GM12873 (cell line): ENCODE measurements around the gene CCT8L2.

Experiments
- CTCF ChIP-seq: IDR thresholded peaks from 2 replicates; pipeline ENCODE4 v1.5.1; 2012; ENCODE audit warnings: low read depth, mild to moderate bottlenecking, moderate library complexity, low read length, control low read depth; ENCODE audit not compliant: insufficient read depth; ENCODE audit errors: missing control alignments

The CCT8L2 gene

GRCh38 chr22:16586991-16587390, 5.6 kb downstream of the CCT8L2 start:
- TF ChIP-seq CTCF, result no peak

- no peak for TF ChIP-seq CTCF
Observed at GRCh38 chr22:16586170-16586569, 6.4 kb downstream of the CCT8L2 start.

- no peak for TF ChIP-seq CTCF
Observed at GRCh38 chr22:16568425-16568758, 24.2 kb downstream of the CCT8L2 start.

GRCh38 chr22:16563555-16564520, 28.8 kb downstream of the CCT8L2 start:
- no peak for TF ChIP-seq CTCF

DNA sequence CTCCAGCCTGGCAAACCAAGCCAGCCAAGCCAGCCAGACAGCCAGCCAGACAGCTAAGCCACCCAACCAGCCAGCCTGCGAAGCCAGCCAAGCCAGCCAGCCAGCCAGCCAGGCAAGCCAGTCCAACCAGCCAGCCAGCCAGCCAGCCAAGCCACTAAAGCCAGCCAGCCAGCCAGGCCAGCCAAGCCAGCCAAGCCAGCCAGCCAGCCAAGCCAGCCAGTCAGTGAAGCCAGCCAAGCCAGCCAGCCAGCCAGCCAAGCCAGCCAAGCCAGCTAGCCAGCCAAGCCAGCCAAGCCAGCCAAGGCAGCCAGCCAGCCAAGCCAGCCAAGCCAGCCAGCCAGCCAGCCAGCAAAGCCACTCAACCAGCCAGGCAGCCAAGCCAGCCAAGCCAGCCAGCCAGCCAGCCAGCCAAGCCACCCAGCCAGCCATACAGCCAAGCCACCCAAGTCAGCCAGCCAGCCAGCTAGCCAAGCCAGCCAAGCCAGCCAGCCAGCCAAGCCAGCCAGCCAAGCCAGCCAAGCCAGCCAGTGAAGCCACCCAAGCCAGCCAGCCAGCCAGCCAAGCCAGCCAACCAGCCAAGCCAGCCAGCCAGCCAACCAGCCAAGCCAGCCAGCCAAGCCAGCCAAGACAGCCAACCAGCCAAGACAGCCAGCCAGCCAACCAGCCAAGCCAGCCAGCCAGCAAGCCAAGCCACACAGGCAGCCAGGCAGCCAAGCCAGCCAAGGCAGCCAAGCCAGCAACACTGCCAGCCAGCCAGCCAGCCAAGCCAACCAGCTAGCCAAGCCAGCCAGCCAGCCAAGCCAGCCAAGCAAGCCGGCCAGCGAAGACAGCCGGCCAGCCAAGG, 29.7 kb downstream of the CCT8L2 start:
- TF ChIP-seq CTCF, result no peak

DNA sequence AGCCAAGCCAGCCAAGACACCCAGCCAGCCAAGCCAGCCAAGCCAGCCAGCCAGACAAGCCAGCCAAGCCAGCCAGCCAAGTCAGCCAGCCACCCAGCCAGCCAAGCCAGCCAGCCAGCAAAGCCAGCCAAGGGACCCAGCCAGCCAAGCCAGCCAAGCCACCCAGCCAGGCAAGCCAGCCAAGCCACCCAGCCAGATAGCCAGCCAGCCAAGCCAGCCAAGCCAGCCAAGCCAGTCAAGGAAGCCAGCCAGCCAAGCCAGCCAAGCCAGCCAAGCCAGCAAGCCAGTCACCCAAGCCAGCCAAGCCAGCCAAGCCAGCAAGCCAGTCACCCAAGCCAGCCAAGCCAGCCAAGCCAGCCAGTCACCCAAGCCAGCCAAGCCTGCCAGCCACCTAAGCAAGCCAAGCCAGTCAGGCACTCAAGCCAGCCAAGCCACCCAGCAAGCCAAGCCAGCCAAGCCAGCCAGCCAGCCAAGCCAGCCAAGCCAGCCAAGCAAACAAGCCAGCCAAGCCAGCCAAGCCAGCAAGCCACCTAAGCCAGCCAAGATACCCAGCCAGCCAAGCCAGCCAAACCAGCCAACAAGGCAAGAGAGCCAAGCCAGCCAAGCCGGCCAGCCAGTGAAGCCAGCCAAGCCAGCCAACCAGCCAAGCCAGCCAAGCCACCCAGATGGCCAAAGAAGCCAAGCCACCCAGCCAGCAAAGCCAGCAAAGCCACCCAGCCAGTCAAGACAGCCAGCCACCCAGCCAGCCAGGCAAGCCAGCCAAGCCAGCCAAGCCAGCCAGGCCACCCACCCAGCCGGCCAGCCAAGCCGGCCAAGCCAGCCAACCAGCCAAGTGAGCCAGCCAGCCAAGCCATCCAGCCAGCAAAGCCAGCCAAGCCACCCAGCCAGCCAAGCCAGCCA, 33.3 kb downstream of the CCT8L2 start:
- no peak for TF ChIP-seq CTCF
